IPS-18c (cell line): ENCODE results near the gene UPK3B.
"Not testable (repeated sequence)": the region's sequence is repeated elsewhere in the genome, so short reads cannot be mapped to it uniquely, and the experiment has no call there.

Experiments
- H3K4me3 ChIP-seq: 2 replicates; pipeline ENCODE4 v1.7.0; 2013; ENCODE audit warnings: low read depth, mild to moderate bottlenecking, low read length, moderate library complexity; ENCODE audit not compliant: insufficient read depth
- H3K9me3 ChIP-seq: one replicate; pipeline ENCODE4 v1.6.1; 2013; ENCODE audit warnings: mild to moderate bottlenecking, low read length, moderate library complexity; ENCODE audit not compliant: control insufficient read depth, insufficient read depth

The UPK3B gene

DNA sequence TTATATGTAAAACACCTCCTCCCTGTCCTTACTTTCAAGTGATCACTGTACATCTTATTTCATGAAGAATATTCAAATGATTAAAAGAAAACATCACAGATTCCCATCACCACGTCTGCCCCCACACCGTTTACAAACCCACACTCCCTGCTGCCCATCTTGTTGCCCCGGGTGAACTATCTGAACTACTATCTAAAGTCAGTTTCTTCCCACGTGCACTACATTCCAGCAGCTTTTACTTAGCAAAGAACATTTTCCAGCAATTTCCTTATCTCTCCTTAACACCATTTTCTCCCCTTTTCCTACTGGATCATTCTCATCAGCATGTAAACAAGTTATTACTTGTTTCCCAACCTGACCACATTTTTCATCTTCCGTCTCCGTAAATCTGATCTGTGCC lies 49.3 kb downstream of the UPK3B start:
- not testable (repeated sequence) for H3K4me3 ChIP-seq, H3K9me3 ChIP-seq

DNA sequence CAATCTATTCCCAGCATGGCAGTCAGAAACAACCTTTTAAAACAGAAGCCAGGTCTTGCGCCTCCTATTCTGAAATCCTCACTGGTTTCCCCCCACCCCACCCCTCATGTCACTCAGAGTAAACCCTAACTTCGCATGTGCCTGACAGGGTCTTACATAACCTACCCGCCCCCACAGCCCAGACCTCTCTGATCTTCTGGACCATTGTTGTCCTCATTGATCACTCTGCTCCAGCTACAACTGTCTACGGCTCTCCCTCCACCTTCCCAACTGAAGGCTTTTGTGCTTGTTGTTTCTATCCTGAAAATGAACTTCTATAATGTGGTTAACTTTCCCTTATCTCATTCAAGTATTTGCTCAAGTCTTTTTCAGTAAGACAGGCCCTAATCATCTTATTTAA lies 49.8 kb downstream of the UPK3B start:
- not testable (repeated sequence) for H3K4me3 ChIP-seq, H3K9me3 ChIP-seq

DNA sequence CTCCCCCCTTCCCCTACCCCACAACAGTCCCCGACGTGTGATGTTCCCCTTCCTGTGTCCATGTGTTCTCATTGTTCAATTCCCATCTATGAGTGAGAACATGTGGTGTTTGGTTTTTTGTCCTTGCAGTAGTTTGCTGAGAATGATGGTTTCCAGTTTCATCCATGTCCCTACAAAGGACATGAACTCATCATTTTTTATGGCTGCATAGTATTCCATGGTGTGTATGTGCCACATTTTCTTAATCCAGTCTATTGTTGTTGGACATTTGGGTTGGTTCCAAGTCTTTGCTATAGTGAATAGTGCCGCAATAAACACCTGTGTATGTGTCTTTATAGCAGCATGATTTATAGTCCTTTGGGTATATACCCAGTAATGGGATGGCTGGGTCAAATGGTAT lies 51.0 kb downstream of the UPK3B start:
- H3K9me3 ChIP-seq, H3K4me3 ChIP-seq: not testable (repeated sequence)

DNA sequence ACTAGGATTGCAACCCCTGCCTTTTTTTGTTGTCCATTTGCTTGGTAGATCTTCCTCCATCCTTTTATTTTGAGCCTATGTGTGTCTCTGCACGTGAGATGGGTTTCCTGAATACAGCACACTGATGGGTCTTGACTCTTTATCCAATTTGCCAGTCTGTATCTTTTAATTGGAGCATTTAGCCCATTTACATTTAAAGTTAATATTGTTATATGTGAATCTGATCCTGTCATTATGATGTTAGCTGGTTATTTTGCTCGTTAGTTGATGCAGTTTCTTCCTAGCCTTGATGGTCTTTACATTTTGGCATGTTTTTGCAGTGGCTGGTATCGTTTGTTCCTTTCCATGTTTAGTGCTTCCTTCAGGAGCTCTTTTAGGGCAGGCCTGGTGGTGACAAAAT lies 54.6 kb downstream of the UPK3B start:
- H3K9me3 ChIP-seq, H3K4me3 ChIP-seq: not testable (repeated sequence)
